OCI-LY1 (cell line): ENCODE data around the gene RAD17.
"Not testable (repeated sequence)": the region's sequence is repeated elsewhere in the genome, so short reads cannot be mapped to it uniquely, and the experiment has no call there.

ENCODE experiments used
- CTCF ChIP-seq: fragments of 200-600 bp; sonication (generic), shearing (Covaris generic); IDR thresholded peaks from 2 replicates; pipeline ENCODE4 v1.5.1; 2017; ENCODE audit warnings: mild to moderate bottlenecking, antibody characterized with exemption, low read length, moderate library complexity, mixed read lengths
- EZH2 ChIP-seq: fragments of 200-600 bp; sonication (generic), shearing (Covaris generic); IDR thresholded peaks from 2 replicates; pipeline ENCODE4 v1.8.0; 2017; ENCODE audit warnings: borderline replicate concordance, mixed run types, mild to moderate bottlenecking, antibody characterized with exemption, low read length, moderate library complexity, mixed read lengths

- not testable (repeated sequence) for TF ChIP-seq CTCF, EZH2
Measured at GRCh38 chr5:69435276-69435884, 65.8 kb downstream of the RAD17 start.
